BJ (cell line): ENCODE data around the gene EMILIN3. TPM values are rescaled to one million over a fixed set of nuclear protein-coding genes. Genes with fewer than 3 reads are reported as not detected.

Source experiments
- CTCF ChIA-PET: fragments of 350-600 bp; formaldehyde crosslinking; extraction: SDS; loops from one replicate; lab custom pipeline; 2021; ENCODE audit warnings: antibody characterized with exemption, inconsistent platforms; lab: Yijun Ruan, JAX
- POLR2A ChIA-PET: fragments of 300-600 bp; sonication (Branson Sonifier 250); formaldehyde crosslinking; extraction: SDS; loops from one replicate; lab custom pipeline; 2021; ENCODE audit warnings: antibody characterized with exemption; lab: Charles Lee
- DNase-seq: peaks from one replicate; pipeline ENCODE4 v3.0.0-alpha.2; 2011; ENCODE audit warnings: low read depth
- H3K27me3 ChIP-seq: 2 replicates; pipeline ENCODE4 v1.6.0; 2011; ENCODE audit warnings: low read length; ENCODE audit not compliant: control insufficient read depth, insufficient read depth
- H3K36me3 ChIP-seq: 2 replicates; pipeline ENCODE4 v1.5.1; 2011; ENCODE audit warnings: low read length; ENCODE audit not compliant: control insufficient read depth, insufficient read depth
- H3K4me3 ChIP-seq: 2 replicates; pipeline ENCODE4 v1.5.1; 2011; ENCODE audit warnings: low read depth, mild to moderate bottlenecking, control low read depth, low read length
- CTCF ChIP-seq: IDR thresholded peaks from 2 replicates; pipeline ENCODE4 v1.5.1; 2011; ENCODE audit warnings: low read depth, mild to moderate bottlenecking, control low read depth, inconsistent platforms, low read length, moderate library complexity; ENCODE audit not compliant: insufficient read depth
- polyA minus RNA-seq: library from RNA; depleted of rRNA, polyadenylated mRNA; stranded (reverse); fragments of >200 nt; gene quantifications from 2 replicates; pipeline ENCODE4 v1.2.3, GENCODE V29; 2011; rRNA and poly(A)+ RNA removed
- polyA plus RNA-seq: library from polyadenylated mRNA; depleted of rRNA; stranded (reverse); fragments of >200 nt; gene quantifications from 2 replicates; pipeline ENCODE4 v1.2.3, GENCODE V29; 2011; rRNA removed

Gene EMILIN3
- polyA plus RNA-seq, result 0.27 and 0.52 TPM in 2 replicates
- 0.28 and 0.31 TPM in 2 replicates for polyA minus RNA-seq

- CTCF ChIA-PET, result interaction anchor here (1.4 kb wide), 1 partner anchor 43 kb away, joined by 3 read pairs; no protein-coding TSS in a partner anchor
- POLR2A ChIA-PET, result no interaction called here
- no peak for DNase-seq
- no peak for TF ChIP-seq CTCF
- H3K36me3 ChIP-seq, result no peaks in the 10 kb centered on the region
- peak within 1 kb of the TSS; percentile 6; the same call in 1 of the 2 replicates for H3K4me3 ChIP-seq
- peaks cover 48% of the 10 kb centered on the region for H3K27me3 ChIP-seq
Observed at GRCh38 chr20:41366546-41367392, at the start of gene EMILIN3. EMILIN3 (minus strand) TSS chr20:41366818; CDS start chr20:41366634, 184 bp downstream.

- CTCF ChIA-PET, result interaction anchor here (0.7 to 1.7 kb wide), 3 partner anchors 9 to 242 kb away, joined by 3 to 5 read pairs (median 3); partner anchors contain the start of gene LPIN3
- Histone ChIP-seq H3K36me3 (peaks cover 19% of the 10 kb centered on the region), H3K4me3 (no peak overlapping the region), H3K27me3 (no peaks in the 10 kb centered on the region)
- POLR2A ChIA-PET, result no interaction called here
- TF ChIP-seq CTCF, result no peak
- DNase-seq, result no peak
Observed at GRCh38 chr20:41415191-41415590, 48.6 kb upstream of the EMILIN3 start.

- ChIA-PET POLR2A (interaction anchor here (0.6 to 1.3 kb wide), 2 partner anchors 12 to 14 kb away, joined by 5 to 8 read pairs; no protein-coding TSS in a partner anchor), CTCF (interaction anchor here (0.8 to 3.6 kb wide), 5 partner anchors 11 to 450 kb away, joined by 3 to 15 read pairs (median 3); partner anchors contain the start of gene LPIN3)
- peaks cover 26% of the 10 kb centered on the region for H3K36me3 ChIP-seq
Observed at GRCh38 chr20:41413169-41413568, 46.6 kb upstream of the EMILIN3 start.

GRCh38 chr20:41412324-41413120, 45.9 kb upstream of the EMILIN3 start:
- TF ChIP-seq CTCF, result no peak
- Histone ChIP-seq H3K4me3 (no peak overlapping the region), H3K27me3 (no peaks in the 10 kb centered on the region), H3K36me3 (peaks cover 25% of the 10 kb centered on the region)
- CTCF ChIA-PET, result interaction anchor here (0.6 to 4.7 kb wide), 14 partner anchors 8 to 449 kb away, joined by 3 to 27 read pairs (median 4); partner anchors contain the start of gene LPIN3
- POLR2A ChIA-PET, result interaction anchor here (0.6 to 1.3 kb wide), 2 partner anchors 13 to 14 kb away, joined by 5 to 8 read pairs; no protein-coding TSS in a partner anchor
- no peak for DNase-seq

More at GRCh38 chr20:41413169-41413568, 46.6 kb upstream of the EMILIN3 start:
- H3K27me3 ChIP-seq, result no peaks in the 10 kb centered on the region
- no peak for DNase-seq
- H3K4me3 ChIP-seq, result no peak overlapping the region
- TF ChIP-seq CTCF, result no peak
